HepG2 (cell line): Measurements from ENCODE around the gene ZP2. TPM values are rescaled to one million over a fixed set of nuclear protein-coding genes. Genes with fewer than 3 reads are reported as not detected.

Experiments used
- ADNP ChIP-seq: sonication (generic); formaldehyde crosslinking; IDR thresholded peaks from 2 replicates; pipeline ENCODE4 v1.4.0; 2020; ENCODE audit warnings: missing genetic modification reagents
- CBFB ChIP-seq: sonication (generic); formaldehyde crosslinking; IDR thresholded peaks from 2 replicates; pipeline ENCODE4 v1.4.0; 2020; ENCODE audit warnings: missing genetic modification reagents
- CBX2 ChIP-seq, 2 experiments: fragments of 200-600 bp in 1 of 2; sonication (generic); formaldehyde crosslinking in 1 of 2; IDR thresholded peaks; 2 replicates each; pipeline versions ENCODE4 v1.7.0 to v1.8.1; 2018 to 2022; ENCODE audit warnings: low read depth in 2 of 2, low read length in 1 of 2, mild to moderate bottlenecking in 1 of 2, missing genetic modification reagents in 1 of 2
- CEBPB ChIP-seq: IDR thresholded peaks from 2 replicates; pipeline ENCODE4 v1.6.1; 2011; ENCODE audit warnings: low read depth, low read length, improper control_type of control experiment, borderline replicate concordance
- DRAP1 ChIP-seq: IDR thresholded peaks from 2 replicates; pipeline ENCODE4 v1.6.1; 2016; ENCODE audit warnings: missing genetic modification reagents, missing compliant biosample characterization
- FOXP4 ChIP-seq: sonication (generic); formaldehyde crosslinking; IDR thresholded peaks from 2 replicates; pipeline ENCODE4 v1.4.0; 2020; ENCODE audit warnings: missing genetic modification reagents
- GABPA ChIP-seq, 2 experiments: IDR thresholded peaks; 2 replicates each; pipeline ENCODE4 v1.6.1; 2011 to 2016; ENCODE audit warnings: low read depth in 2 of 2, low read length in 1 of 2, missing biosample characterization in 1 of 2, missing genetic modification characterization in 1 of 2
- GATAD2A ChIP-seq: IDR thresholded peaks from 2 replicates; pipeline ENCODE4 v1.6.1; 2016
- HOXA7 ChIP-seq: sonication (generic); formaldehyde crosslinking; IDR thresholded peaks from 2 replicates; pipeline ENCODE4 v1.8.1; 2022; ENCODE audit warnings: mild to moderate bottlenecking, missing genetic modification reagents, moderate library complexity
- KDM3A ChIP-seq: IDR thresholded peaks from 2 replicates; pipeline ENCODE4 v1.6.1; 2018; ENCODE audit warnings: low read depth, missing compliant biosample characterization
- MIXL1 ChIP-seq: IDR thresholded peaks from 2 replicates; pipeline ENCODE4 v1.6.1; 2016
- MYNN ChIP-seq: sonication (generic); formaldehyde crosslinking; IDR thresholded peaks from 2 replicates; pipeline ENCODE4 v1.4.0; 2020; ENCODE audit warnings: mild to moderate bottlenecking, low read depth, missing genetic modification reagents
- PHF21A ChIP-seq: sonication (generic); formaldehyde crosslinking; IDR thresholded peaks from 2 replicates; pipeline ENCODE4 v1.5.0; 2020; ENCODE audit warnings: mild to moderate bottlenecking, missing genetic modification reagents
- POGZ ChIP-seq: sonication (generic); formaldehyde crosslinking; IDR thresholded peaks from 2 replicates; pipeline ENCODE4 v1.4.0; 2020; ENCODE audit warnings: mild to moderate bottlenecking, missing genetic modification reagents
- RBFOX2 ChIP-seq: fragments of 200-400 bp; formaldehyde crosslinking; IDR thresholded peaks from 2 replicates; pipeline ENCODE4 v1.6.1; 2017; ENCODE audit warnings: low read depth, mild to moderate bottlenecking, low read length
- SOX6 ChIP-seq, 2 experiments: fragments of 450-650 bp in 1 of 2; sonication (generic) in 1 of 2; formaldehyde crosslinking in 1 of 2; IDR thresholded peaks; 2 replicates each; pipeline versions ENCODE4 v1.4.0 to v1.6.1; 2017 to 2020; ENCODE audit warnings: antibody characterized with exemption in 1 of 2, mild to moderate bottlenecking in 1 of 2, missing genetic modification reagents in 1 of 2
- TEAD3 ChIP-seq: optimal IDR thresholded peaks from 2 replicates; pipeline ENCODE3; 2016; ENCODE audit warnings: borderline replicate concordance
- ZBTB39 ChIP-seq: sonication (generic); formaldehyde crosslinking; IDR thresholded peaks from 2 replicates; pipeline ENCODE4 v1.5.0; 2020; ENCODE audit warnings: missing genetic modification reagents
- ZFY ChIP-seq: sonication (generic); formaldehyde crosslinking; IDR thresholded peaks from 2 replicates; pipeline ENCODE4 v1.4.0; 2020; ENCODE audit warnings: missing genetic modification reagents
- ZNF101 ChIP-seq: sonication (generic); formaldehyde crosslinking; IDR thresholded peaks from 2 replicates; pipeline ENCODE4 v1.4.0; 2020; ENCODE audit warnings: mild to moderate bottlenecking, low read depth, missing genetic modification reagents, borderline replicate concordance
- polyA plus RNA-seq, 8 experiments: library from polyadenylated mRNA; depleted of rRNA in 3 of 8; stranded (reverse) in 7 of 8; unstranded in 1 of 8; fragments of >200 nt; fragmentation: Illumina TruSeq in 4 of 8; extraction: Trizol in 4 of 8; gene quantifications; 2 replicates each; pipeline versions ENCODE4 v1.2.1 to v1.2.3, GENCODE V29; 2011 to 2016; ENCODE audit warnings: low read depth in 4 of 8, missing spikeins in 1 of 8, mixed read lengths in 1 of 8; ENCODE audit not compliant: insufficient read depth in 1 of 8
- total RNA-seq, 5 experiments: library from RNA; depleted of rRNA; stranded (reverse); fragments of >200 nt; fragmentation: Illumina TruSeq; extraction: Trizol; gene quantifications; 2 replicates each; pipeline ENCODE4 v1.2.3, GENCODE V29; 2016; ENCODE audit warnings: low read depth in 1 of 5
- TF ChIP-seq, protein P1 (sequence below): sonication (generic); formaldehyde crosslinking; IDR thresholded peaks from 2 replicates; pipeline ENCODE4 v1.5.0; 2020; ENCODE audit warnings: missing genetic modification reagents

Gene ZP2
- total and polyA plus RNA-seq, 2 of the 13 experiments (the other 11 are each of a cell fraction or from before 2014, with no cell fraction given) = not detected

DNA sequence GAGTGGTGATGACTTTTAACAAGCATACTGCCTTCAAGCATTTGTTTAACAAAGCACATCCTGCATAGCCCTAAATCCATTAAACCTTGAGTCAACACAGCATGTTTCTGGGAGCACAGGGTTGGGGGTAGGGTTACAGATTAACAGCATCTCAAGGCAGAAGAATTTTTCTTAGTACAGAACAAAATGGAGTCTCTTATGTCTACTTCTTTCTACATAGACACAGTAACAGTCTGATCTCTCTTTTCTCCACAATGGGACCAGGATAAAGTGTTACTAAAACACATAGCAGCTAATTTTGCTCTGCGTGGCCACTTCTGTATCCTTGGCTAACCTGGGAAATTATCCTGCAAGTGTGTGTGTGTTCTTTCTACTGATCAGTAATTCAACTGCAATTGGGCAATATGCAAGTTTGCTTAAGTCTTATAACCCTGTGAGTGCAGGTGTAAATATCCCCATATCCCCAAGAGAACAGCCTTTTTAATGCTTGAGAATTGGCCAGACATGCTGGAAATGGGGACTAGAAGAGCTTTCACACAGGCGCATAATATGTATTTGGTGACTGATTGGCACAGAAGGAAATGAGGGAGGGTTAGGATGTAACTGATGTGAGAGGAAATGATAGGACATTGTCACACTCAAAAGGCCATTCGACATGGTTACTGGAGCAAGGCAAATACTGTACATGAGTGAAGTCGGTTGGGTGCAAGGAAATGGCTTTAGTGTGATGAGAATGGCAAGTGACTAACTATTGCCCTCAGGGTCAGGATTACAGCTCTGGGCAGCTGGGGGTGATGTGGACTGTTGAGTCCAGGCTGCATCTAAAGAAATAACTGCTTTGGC, 11.3 kb upstream of the ZP2 start (continued):
- TF ChIP-seq ZBTB39 = no peak
- no peak for TF ChIP-seq PHF21A (CRISPR knock-in tag)
- TF ChIP-seq MYNN = no peak
- TF ChIP-seq CEBPB = peak; percentile 45; the same call in 1 of the 2 replicates
- TF ChIP-seq GABPA (IDR thresholded peaks at IDR 0.05; ENCODE audit: low read depth, low read length) = no peak
- no peak for TF ChIP-seq GABPA (CRISPR knock-in tag; IDR thresholded peaks at IDR 0.05; ENCODE audit: low read depth)
- TF ChIP-seq TEAD3 (CRISPR knock-in tag) = no peak
- no peak for TF ChIP-seq HOXA7
- no peak for TF ChIP-seq ADNP (CRISPR knock-in tag)
- no peak for TF ChIP-seq SOX6 (IDR thresholded peaks at IDR 0.05)
- peak; percentile 52 for TF ChIP-seq SOX6 (CRISPR knock-in tag; IDR thresholded peaks at IDR 0.05)
- TF ChIP-seq KDM3A (CRISPR knock-in tag) = no peak
- no peak for TF ChIP-seq CBFB
- TF ChIP-seq DRAP1 (CRISPR knock-in tag) = no peak
- no peak for TF ChIP-seq CBX2 (IDR thresholded peaks at IDR 0.05; ENCODE audit: low read depth, low read length)
- no peak for TF ChIP-seq CBX2 (CRISPR knock-in tag; IDR thresholded peaks at IDR 0.05; ENCODE audit: low read depth)
- peak; percentile 51; the same call in 1 of the 2 replicates for TF ChIP-seq FOXP4 (CRISPR knock-in tag)
- no peak for TF ChIP-seq ZFY
- TF ChIP-seq ZNF101 (CRISPR knock-in tag) = no peak
- peak; percentile 17; the same call in 1 of the 2 replicates for TF ChIP-seq MIXL1 (CRISPR knock-in tag)
- TF ChIP-seq, protein P1, sequence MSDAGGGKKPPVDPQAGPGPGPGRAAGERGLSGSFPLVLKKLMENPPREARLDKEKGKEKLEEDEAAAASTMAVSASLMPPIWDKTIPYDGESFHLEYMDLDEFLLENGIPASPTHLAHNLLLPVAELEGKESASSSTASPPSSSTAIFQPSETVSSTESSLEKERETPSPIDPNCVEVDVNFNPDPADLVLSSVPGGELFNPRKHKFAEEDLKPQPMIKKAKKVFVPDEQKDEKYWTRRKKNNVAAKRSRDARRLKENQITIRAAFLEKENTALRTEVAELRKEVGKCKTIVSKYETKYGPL = no peak
- TF ChIP-seq RBFOX2 = no peak
- TF ChIP-seq POGZ = no peak
- TF ChIP-seq GATAD2A (CRISPR knock-in tag) = peak; percentile 64
